NCI-H187 (cell line): ENCODE data around the gene XBP1.
"Not testable (repeated sequence)": the region's sequence is repeated elsewhere in the genome, so short reads cannot be mapped to it uniquely, and the experiment has no call there.

ENCODE experiments used
- DNase-seq, 2 experiments: peaks; one replicate each; lab custom pipeline; 2025; lab: John Stamatoyannopoulos, UW

XBP1 gene

GRCh38 chr22:28817919-28818859, 17.8 kb upstream of the XBP1 start:
- peak in 1 of 2 experiments; percentile 27 for DNase-seq

GRCh38 chr22:28817064-28817463, 16.7 kb upstream of the XBP1 start:
- no peak for DNase-seq

GRCh38 chr22:28815729-28816128, 15.4 kb upstream of the XBP1 start:
- DNase-seq, result no peak

GRCh38 chr22:28815111-28815510, 14.7 kb upstream of the XBP1 start:
- no peak for DNase-seq

- no peak for DNase-seq
Measured at GRCh38 chr22:28813772-28814518, 13.6 kb upstream of the XBP1 start.

GRCh38 chr22:28812516-28812915, 12.1 kb upstream of the XBP1 start:
- DNase-seq, result no peak

- no peak for DNase-seq
Measured at GRCh38 chr22:28810821-28811491, 10.6 kb upstream of the XBP1 start.

GRCh38 chr22:28808716-28809355, 8.5 kb upstream of the XBP1 start:
- DNase-seq, result no peak

- DNase-seq, result not testable (repeated sequence)
Measured at GRCh38 chr22:28805426-28805825, 5.1 kb upstream of the XBP1 start.

GRCh38 chr22:28802595-28803123, 2.3 kb upstream of the XBP1 start:
- no peak for DNase-seq

- no peak for DNase-seq
Measured at GRCh38 chr22:28801845-28802594, 1.7 kb upstream of the XBP1 start.

GRCh38 chr22:28799606-28800307, 612 bp downstream of the XBP1 start:
- no peak for DNase-seq

GRCh38 chr22:28798810-28799605, 1.4 kb downstream of the XBP1 start:
- no peak for DNase-seq

GRCh38 chr22:28795932-28796856, 4.2 kb downstream of the XBP1 start:
- no peak for DNase-seq

- DNase-seq, result no peak
Measured at GRCh38 chr22:28795071-28795693, 5.2 kb downstream of the XBP1 start.

GRCh38 chr22:28793976-28794584, 6.3 kb downstream of the XBP1 start:
- DNase-seq, result no peak
